Loucy (cell line): ENCODE data around the gene GTPBP1.

Experiments
- CTCF ChIP-seq: fragments of 200-600 bp; sonication (generic); conservative IDR thresholded peaks from 2 replicates; pipeline ENCODE4 v1.5.1; 2014; ENCODE audit warnings: mild to moderate bottlenecking, antibody characterized with exemption, low read length
- EZH2phosphoT487 ChIP-seq: fragments of 200-600 bp; IDR thresholded peaks from 2 replicates; pipeline ENCODE4 v1.6.1; 2018; ENCODE audit warnings: antibody characterized with exemption, mild to moderate bottlenecking, moderate library complexity, borderline replicate concordance

- no peak for TF ChIP-seq CTCF
- no peak for TF ChIP-seq EZH2phosphoT487
Observed at GRCh38 chr22:38709306-38709705, 3.6 kb downstream of the GTPBP1 start.
